ENCODE measurements around the gene AFF3.

- no peak for TF ChIP-seq BCL11A (IDR thresholded peaks at IDR 0.05; ENCODE audit: low read depth in 2 of 2, low read length in 2 of 2)
- no peak for TF ChIP-seq CTCF (IDR thresholded peaks at IDR 0.05; ENCODE audit: control extremely low read depth in 1 of 3, insufficient read depth in 1 of 3, low read depth in 1 of 3, low read length in 3 of 3)
These were observed 45.9 kb upstream of the AFF3 start for GRCh38 chr2:100188326-100188725.
